Upper lobe of left lung (tissue), 4 donors: ENCODE measurements around the gene DHX32.
"Not testable (repeated sequence)": the region's sequence is repeated elsewhere in the genome, so short reads cannot be mapped to it uniquely, and the experiment has no call there.

Experiments used
- CTCF ChIP-seq, 6 experiments: fragments of 450-650 bp in 4 of 6; fragments of 200-600 bp in 2 of 6; sonication (generic) in 2 of 6; IDR thresholded peaks; one replicate each; pipeline ENCODE4 v1.5.1; 2016 to 2019; ENCODE audit warnings: antibody characterized with exemption in 6 of 6
- POLR2A ChIP-seq, 4 donors: fragments of 450-650 bp; IDR thresholded peaks; one replicate each; pipeline ENCODE4 v1.5.1; 2016 to 2017; ENCODE audit warnings: antibody characterized with exemption in 4 of 4, mild to moderate bottlenecking in 2 of 4
- POLR2AphosphoS5 ChIP-seq, 2 donors: sonication (generic); formaldehyde crosslinking; IDR thresholded peaks; one replicate each; pipeline ENCODE4 v1.5.1; 2017; ENCODE audit warnings: antibody characterized with exemption in 2 of 2

DNA sequence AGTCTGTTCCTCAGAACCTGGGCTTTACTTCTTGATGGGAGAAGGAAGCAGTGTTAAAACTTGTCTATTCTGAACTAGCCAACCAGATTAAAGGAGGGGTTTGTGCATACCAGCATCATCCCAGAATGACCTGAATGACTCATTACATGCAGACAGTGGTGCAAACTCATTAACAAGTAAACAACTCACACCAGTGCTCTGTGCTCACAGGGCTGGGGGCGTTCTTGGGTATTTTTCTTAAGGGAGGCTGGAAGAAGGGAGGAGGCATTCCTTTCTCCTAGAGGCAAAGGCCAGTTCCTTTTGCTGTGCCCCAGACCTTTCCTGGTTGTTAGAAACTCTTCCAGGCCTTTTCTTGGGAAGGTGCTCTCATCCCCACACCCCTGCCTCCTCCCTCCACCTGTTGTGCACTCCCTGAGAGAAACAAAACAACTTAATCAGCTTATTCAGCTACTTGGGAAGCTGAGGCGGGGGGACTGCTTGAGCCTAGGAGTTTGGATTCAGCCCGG is 22.1 kb upstream of the DHX32 start:
- not testable (repeated sequence) for TF ChIP-seq POLR2AphosphoS5, CTCF, POLR2A (IDR thresholded peaks at IDR 0.05)
